Hepatic stellate cell (primary cell): ENCODE data around the gene ST3GAL2.
"Not testable (repeated sequence)": the region's sequence is repeated elsewhere in the genome, so short reads cannot be mapped to it uniquely, and the experiment has no call there.

ENCODE experiments used
- DNase-seq: peaks from one replicate; pipeline ENCODE4 v3.0.0; 2011; ENCODE audit warnings: low spot score

The ST3GAL2 gene

DNA sequence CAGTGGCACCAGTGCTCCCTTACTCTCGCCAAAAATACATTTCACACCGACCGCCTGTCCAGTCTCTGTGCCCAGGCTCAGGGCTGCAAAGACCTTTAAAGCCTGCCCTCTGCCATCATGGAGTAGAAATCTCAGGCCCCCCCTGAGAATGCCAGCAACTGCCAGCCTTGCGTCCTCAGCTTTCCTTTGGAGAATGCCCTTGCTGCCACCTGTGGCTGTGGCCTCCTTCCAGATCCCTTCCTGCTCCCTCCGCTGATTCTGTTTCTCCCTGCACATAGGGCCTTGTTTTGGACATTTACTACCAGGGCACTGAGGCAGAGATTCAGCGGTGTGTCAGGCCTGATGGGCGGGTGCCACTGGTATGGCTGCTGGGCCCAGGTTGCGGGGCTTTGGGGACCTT, 28.7 kb upstream of the ST3GAL2 start:
- DNase-seq, result peak; percentile 2

DNA sequence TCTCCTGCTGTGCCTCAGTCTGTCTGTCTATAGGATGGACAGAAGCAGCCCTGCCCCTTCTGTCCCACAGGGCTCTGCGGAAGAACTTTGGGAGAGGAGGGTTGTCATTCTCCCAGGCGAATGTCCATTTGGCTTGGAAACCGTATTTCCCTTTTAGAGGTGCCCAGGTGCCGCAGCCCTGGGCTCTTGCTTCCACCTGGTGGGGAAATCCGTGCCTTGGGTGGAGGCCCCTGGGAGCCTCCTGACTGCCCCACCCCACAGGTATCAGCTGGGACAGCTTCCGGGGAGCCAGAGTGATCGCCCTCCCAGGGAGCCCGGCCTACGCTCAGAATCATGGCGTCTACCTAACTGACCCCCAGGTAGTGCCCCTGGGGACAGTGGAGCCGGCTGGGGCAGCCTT, 28.2 kb upstream of the ST3GAL2 start:
- DNase-seq, result no peak

DNA sequence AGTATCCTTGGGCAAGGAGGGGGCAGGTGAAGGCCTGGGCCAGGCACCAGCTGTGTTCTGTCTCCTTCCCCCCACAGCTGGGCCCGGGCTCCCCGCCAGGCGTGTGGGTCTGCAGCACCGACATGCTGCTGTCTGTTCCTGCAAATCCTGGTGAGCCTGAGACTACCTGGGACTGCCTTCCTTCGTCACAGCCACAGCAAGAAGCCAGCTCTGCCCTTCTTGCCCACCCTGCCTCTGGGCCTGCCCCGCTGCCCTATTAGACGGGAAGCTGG, 27.8 kb upstream of the ST3GAL2 start:
- no peak for DNase-seq

DNA sequence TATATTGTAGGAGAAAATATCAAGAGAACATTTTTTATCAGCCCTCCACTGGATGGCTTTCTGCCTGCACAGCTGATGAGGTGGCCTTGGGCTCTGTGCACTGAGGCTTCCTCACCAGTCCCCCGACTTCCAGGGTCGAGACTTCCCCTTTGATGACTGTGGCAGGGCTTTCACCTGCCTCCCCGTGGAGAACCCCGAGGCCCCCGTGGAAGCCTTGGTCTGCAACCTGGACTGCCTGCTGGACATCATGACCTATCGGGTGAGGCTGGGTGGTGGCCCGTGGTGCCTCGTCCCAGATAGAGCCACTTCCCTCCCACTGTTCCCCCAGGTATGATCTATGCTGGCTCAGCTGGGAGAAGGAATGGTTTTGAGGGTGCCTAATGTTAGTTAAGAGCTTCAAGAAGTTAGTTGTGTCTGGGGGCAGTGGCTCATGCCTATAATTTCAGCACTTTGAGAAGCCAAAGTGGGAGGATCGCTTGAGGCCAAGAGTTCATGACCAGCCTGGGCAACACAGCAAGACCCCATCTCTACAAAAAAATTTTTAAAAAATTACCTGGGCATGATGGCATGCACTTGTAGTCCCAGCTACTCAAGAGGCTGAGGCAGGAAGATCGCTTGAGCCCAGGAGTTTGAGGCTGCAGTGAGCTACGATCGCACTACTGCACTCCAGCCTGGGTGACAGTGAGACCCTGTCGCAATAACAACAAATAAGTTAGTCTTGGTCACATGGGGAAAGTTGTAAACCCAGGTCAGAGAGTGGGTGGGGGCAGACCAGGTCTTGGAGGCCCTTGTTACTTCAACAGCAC, 27.3 kb upstream of the ST3GAL2 start:
- DNase-seq, result no peak

DNA sequence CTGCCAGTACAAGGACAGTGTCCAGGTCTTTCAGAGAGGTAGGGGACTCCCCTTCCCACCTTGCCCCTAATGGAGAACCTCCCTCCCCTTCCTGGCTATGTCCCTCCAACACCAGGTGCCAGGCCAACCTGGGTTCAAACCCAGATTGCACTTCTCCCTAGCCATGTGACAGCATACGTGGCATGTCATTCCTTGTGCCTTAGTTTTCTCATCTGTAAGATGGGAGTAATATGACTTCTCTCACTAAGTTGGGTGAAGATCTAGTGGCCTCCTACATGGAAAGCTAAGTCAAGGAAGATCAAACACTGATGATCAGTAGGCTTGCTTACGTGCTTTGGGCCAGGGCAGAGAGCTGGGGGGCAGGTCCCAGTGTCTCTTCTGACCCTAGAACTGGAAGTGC, 24.3 kb upstream of the ST3GAL2 start:
- no peak for DNase-seq

DNA sequence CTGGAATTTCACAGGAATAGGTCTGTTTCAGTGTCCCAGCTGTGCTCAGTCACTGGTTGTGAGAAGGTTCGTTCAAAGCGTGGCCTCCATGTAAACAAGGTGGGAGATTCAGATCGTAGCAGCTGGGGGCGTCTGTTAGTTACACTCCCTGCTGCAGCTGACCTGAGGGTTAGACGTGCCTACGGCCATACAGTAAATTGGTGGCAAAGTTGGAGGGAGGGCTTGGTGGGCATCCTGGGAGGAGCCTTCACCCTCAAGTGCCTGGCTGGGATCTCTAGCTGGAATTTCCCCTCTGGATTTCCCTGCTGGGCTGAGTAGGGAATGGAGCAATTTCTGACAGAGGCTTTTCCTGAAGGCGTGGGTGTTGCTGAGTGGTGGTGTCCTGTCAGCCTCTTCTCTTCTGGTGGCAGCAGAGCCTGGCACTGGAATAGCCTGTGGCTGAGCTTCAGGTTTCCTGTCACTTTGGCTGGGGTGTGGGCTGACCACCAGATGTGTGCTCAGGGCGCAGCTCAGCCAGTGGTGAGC, 21.9 kb upstream of the ST3GAL2 start:
- DNase-seq, result no peak

DNA sequence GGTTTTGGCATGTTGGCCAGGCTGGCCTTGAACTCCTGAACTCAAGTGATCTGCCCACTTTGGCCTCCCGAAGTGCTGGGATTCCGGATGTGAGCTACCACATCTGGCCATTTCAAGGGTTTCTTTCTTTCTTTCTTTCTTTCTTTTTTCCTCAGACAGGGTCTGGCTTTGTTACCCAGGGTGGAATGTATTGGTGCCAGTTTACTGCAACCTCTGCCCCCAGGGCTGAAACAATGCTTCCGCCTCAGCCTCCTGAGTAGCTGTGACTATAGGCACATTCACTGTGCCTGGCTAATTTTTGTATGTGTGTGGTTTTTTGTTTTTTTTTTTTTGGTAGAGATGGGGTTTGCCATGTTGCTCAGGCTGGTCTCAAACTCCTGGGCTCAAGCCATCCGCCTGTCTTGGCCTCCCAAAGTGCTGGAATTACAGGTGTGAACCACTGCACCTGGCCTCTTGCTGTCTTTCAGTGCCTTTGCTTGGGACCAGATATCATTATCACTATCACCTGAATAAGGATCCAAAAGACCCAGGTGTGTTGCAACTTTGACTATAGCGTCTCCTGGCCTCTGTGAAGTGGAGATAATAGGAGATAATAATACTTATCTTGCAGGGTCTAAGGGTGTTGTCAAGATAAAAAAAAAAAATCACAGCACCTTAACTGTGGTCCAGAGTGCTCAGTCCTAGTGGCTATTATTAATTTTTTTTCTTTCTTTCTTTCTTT, 18.7 kb upstream of the ST3GAL2 start:
- DNase-seq, result no peak

DNA sequence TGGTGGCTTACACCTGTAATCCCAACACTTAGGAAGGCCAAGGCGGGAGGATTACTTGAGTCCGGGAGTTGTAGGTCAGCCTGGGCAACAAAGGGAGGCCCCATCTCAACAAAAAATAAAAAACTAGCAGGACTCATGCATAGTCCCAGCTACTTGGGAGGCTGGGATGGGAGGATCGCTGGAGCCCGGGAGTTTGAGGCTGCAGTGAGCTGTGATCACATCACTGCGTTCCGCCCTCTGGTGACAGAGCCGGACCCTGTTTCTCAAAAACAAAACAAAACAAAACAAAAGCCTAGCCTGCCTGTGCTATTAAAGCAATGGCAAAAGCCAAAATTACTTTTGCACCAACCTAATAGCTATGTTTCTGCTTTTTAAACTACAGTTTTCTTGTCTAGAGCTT, 17.0 kb upstream of the ST3GAL2 start:
- DNase-seq, result no peak

DNA sequence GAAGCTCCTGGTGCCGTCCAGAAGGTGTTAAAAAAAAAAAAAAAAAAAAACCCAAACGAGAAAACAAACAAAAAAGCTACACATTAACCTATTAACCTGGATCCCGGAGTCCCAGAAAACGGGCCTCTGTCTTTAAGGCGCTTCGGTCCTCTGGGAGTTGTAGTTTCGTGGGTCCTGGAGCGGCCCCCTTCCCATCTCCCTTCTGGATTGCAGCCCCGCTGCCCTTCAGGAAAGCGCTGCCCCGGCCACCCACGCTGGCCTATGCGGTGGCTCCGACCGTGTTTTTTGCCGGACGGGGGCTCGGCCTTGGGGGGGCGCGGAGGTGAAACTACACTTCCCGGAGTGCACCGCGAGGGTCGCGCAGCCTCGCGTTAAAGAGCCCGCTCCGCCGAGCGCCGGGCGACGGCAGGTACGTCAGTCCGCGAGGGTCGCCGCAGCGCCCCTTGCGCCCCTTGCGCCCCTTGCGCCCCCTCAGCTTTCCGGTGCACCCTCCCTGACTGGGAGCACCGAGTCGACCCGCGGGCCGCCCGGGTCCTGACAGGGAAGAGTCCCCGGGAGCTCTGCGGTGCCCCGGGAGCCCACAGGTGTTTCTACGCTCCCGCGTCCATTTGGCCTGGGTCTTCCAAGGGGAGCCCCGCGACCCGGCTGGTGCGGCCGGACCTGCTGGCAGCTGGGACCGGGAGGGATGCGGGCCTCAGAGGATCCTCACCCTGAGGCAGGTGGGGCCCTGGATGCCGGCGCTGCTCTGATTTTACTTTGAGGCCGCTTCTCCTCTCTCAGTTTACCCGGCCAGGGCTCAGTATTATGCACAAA, 15.5 kb upstream of the ST3GAL2 start, which contains the start of gene FCSK:
Gene FCSK, plus strand, starts transcription at position 374 of the 813 bp plus-strand sequence. CDS start 8,596 bp downstream, outside the sequence.
- DNase-seq, result peak; percentile 89

DNA sequence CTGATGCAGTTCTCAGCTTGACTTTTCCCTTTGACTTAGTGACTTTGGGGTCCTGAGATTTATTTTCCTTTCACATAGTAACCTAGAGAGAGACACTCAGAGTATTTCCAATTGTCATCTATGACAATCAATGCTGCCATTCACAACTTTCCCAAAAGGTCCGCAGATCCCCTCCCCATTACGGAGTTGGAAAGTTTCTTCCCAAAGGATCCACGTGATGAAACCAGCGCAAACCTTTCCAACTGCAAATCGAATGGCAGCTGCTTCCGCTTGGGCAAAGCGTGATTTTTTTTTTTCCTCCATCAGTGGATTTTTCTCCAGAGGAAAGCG, 15.0 kb upstream of the ST3GAL2 start:
- DNase-seq, result no peak

DNA sequence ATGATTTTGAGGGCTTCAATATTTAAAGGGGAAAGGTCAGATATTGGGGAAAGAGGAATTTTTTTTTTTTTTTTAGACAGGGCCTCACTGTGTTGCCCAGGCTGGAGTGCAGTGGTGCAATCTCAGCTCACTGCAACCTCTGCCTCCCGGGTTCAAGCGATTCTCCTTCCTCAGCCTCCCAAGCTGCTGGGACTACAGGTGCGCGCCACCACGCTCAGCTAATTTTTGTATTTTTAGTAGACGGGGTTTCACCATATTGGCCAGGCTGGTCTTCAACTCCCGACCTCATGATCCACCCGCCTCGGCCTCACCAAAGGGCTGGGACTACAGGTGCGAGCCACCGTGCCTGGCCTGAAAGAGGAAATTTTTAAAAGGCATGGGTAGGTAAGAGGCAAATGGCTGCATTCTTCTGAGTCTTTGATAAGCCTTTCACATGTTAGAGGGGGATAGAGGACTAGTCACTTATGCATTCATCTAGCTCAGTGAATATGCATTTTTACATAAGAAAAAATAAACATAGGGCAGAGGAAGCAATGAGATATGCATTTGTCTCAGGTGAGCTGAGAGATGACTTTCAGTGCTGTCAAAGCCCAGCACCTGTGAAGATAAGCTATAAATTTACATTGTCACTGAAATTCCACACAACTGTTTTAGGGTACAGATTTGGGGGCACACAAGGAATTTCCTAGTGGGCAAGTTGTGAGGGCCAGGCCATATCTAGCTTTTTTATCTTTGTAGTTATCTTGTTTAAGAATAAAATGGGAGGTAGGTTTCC, 14.4 kb upstream of the ST3GAL2 start:
- no peak for DNase-seq

DNA sequence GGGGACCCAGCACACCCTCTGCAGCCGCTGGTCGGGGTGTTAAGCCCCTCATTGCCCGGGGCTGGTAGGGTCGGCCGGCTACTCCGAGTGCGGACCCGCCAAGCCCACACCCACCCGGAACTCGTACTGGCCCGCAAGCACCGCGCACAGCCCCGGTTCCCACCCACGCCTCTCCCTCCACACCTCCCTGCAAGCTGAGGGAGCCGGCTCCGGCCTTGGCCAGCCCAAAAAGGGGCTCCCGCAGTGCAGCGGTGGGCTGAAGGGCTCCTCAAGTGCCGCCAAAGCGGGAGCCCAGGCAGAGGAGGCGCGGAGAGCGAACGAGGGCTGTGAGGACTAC, 12.1 kb upstream of the ST3GAL2 start:
- DNase-seq, result not testable (repeated sequence)

DNA sequence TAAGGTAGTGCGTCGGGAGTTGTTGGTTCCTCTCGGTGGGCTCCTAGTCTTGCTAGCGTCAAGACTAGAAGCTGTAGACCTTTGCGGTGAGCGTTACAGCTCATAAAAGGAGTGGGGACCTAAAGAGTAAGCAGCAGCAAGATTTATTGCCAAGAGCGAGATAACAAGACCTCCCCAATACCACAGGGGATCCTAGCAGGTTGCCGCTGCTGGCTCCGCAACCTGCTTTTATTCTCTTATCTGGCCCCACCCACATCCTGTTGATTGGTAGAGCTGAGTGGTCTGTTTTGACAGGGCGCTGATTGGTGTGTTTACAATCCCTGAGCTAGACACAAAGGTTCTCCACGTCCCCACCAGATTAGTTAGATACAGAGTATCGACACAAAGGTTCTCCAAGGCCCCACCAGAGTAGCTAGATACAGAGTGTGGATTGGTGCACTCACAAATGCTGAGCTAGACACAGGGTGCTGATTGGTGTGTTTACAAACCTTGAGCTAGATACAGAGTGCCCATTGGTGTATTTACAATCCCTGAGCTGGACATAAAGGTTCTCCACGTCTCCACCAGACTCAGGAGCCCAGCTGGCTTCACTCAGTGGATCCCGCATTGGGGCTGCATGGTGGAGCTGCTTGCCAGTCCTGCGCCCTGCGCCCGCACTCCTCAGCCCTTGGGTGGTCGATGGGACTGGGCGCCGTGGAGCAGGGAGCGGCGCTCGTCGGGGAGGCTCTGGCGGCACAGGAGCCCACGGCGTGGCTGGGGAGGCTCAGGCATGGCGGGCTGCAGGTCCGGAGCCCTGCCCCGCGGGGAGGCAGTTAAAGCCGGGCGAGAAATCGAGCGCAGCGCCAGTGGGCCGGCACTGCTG, 11.5 kb upstream of the ST3GAL2 start:
- not testable (repeated sequence) for DNase-seq

DNA sequence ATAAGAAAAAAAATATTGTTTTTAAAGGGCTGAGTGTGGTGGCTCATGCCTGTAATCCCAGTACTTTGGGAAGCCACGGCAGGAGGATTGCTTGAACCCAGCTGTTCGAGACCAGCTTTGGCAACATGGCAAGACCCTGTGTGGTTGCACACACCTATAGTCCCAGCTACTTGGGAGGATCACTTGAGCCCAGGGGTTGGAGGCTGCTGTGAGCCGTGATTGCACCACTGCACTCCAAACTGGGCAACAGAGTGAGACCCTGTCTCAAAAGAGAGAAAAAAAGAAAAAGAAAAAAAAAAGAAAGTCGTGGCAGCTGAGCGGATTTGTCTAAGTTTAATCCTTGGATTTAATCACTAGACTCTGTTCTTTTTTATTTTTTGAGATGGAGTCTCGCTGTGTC, 9.2 kb upstream of the ST3GAL2 start:
- no peak for DNase-seq

DNA sequence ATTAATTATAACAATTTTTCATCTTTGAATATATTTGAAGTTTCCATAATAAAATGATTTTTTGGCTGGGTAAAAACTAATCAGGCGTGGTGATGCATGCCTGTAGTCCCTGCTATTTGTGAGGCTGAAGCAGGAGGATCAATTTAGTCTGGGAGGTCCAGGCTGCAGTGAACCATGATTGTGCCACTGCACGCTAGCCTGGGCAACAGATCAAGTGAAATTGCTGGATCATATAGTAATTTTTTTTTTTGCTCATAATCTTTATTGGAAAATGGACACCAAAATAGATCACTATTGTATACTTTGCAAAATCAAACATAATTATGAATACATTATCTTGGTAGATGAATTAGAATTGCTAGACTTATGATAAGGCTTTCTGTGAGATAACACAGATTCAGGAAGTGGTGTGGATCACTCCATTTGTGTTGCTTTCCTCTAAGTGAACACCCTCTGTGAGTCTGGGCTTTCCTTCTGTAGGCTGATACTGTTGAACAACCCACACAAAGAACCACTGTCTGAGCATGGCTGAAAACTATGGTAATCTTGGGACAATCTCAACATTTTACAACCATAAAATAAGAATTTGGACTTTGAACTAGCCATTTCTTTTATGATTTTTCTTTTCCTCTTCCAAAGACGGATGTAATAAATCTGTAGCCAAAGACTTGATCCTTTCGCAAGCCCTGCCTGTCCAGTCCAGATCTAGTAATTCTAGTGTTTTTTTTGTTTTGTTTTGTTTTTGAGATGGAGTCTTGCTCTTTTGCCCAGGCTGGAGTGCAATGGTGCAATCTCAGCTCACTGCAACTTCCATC, 5.6 kb upstream of the ST3GAL2 start:
- DNase-seq, result no peak

DNA sequence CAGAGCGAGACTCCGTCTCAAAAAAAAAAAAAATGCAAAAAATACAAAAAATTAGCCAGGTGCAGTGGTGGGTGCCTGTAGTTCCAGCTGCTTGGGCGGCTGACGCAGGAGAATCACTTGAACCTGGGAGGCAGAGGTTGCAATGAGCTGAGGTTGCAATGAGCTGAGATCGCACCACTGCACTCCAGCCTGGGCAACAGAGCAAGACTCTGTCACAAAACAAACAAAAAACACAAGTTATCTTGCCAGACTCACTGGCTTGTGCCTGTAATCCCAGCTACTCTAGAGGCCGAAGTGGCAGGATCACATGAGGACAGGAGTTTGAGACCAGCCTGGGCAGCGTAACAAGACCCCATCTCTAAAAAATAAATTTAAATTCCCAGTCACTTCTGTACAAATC, 3.4 kb upstream of the ST3GAL2 start:
- DNase-seq, result no peak

DNA sequence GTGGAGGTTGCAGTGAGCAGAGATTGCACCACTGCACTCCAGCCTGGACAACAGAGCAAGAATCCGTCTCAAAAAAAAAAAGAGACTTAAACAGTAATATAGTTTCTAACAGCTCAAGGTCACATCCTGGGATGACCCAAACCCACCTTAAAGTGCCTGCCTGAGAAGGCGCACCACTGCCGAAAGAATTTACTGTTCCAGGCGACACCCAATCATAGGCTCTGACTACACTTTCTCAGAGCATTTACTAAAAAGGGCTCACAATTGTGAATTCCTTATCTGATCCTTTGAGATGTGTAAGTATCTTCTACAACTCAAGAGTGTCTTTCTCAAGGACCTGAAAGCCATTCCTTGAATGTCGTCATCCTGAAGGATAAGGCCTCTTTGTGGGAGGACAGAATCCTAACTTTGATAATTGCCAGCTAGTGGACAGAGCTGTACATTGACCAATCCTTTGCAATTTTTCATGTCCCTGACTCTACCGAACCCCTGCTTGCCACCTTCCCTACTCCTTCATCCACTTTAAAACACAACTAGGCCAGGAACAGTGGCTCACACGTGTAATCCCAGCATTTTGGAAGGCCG, 2.6 kb upstream of the ST3GAL2 start:
- DNase-seq, result no peak

DNA sequence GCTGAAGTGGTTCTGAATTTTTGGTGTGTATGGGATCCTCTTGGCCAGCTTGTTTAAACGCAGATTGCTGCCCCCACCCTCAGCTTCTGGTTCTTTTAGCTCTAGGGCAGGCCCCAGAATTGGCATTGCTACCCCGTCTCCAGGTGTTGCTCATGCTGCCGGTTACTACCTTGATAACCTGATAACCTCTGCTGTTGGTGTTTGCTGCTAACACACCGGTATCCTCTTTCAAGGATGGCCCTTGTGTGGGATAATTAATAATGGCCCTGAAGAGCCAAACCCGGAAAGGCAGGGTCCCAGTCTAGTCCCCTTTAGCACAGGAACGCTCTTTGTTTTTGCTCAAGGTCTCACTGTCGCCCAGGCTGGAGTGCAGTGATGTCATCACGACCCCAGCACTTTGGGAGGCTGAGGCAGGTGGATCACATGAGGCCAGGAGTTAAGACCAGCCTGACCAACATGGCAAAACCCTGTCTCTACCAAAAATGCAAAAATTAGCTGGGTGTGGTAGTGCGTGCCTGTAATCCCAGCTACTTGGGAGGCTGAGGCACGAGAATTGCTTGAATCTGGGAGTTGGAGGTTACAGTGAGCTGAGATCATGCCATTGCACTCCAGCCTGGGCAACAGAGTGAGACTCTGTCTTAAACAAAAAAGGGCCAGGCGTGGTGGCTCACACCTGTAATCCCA, 1.3 kb upstream of the ST3GAL2 start:
- DNase-seq, result no peak

DNA sequence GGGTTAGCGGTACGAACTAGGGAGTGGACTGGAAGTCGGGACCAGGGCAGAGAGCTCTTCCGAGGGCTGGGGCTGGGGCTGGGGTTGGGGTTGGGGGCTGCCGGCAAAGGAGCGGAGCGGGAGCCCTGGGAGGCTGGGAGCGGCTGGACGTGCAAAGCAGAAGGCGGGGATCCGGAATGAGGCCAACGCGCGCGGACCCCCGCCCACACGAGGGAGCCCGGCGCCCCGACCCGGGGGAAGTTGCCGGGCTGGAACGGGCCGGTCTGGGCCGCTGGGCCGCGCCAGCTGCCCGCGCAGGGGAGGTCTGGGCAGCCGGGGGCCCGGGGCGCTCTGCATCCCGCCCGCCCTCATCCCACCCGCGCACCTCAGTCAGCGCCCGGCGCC, 323 bp downstream of the ST3GAL2 start:
- peak; percentile 45 for DNase-seq
